Fibroblast of skin of back (primary cell): ENCODE measurements around the gene NINJ1.
"Not testable (repeated sequence)": the region's sequence is repeated elsewhere in the genome, so short reads cannot be mapped to it uniquely, and the experiment has no call there.

ENCODE experiments used
- DNase-seq: peaks from one replicate; pipeline ENCODE4 v3.0.0-alpha.2; 2013

The NINJ1 gene

GRCh38 chr9:93118863-93119702 is 15.0 kb downstream of the NINJ1 start:
- DNase-seq: no peak

- no peak for DNase-seq
Observed at GRCh38 chr9:93117924-93118862, 15.9 kb downstream of the NINJ1 start.

GRCh38 chr9:93117521-93117920 is 16.5 kb downstream of the NINJ1 start:
- not testable (repeated sequence) for DNase-seq

GRCh38 chr9:93116072-93116961 is 17.7 kb downstream of the NINJ1 start:
- DNase-seq: no peak

GRCh38 chr9:93115486-93116071 is 18.5 kb downstream of the NINJ1 start:
- DNase-seq: no peak

- DNase-seq: no peak
Observed at GRCh38 chr9:93114984-93115335, 19.1 kb downstream of the NINJ1 start.

- DNase-seq: no peak
Observed at GRCh38 chr9:93114169-93114983, 19.7 kb downstream of the NINJ1 start.

- DNase-seq: no peak
Observed at GRCh38 chr9:93112864-93113389, 21.1 kb downstream of the NINJ1 start.

GRCh38 chr9:93112116-93112863 is 21.8 kb downstream of the NINJ1 start:
- no peak for DNase-seq

- no peak for DNase-seq
Observed at GRCh38 chr9:93111371-93112115, 22.5 kb downstream of the NINJ1 start.

GRCh38 chr9:93111001-93111370 is 23.1 kb downstream of the NINJ1 start:
- DNase-seq: no peak

- DNase-seq: no peak
Observed at GRCh38 chr9:93110311-93110855, 23.7 kb downstream of the NINJ1 start.

GRCh38 chr9:93108291-93109041 is 25.6 kb downstream of the NINJ1 start:
- DNase-seq: no peak

- DNase-seq: no peak
Observed at GRCh38 chr9:93107825-93108161, 26.3 kb downstream of the NINJ1 start.

- DNase-seq: no peak
Observed at GRCh38 chr9:93107151-93107824, 26.8 kb downstream of the NINJ1 start.

GRCh38 chr9:93105620-93106019 is 28.4 kb downstream of the NINJ1 start:
- DNase-seq: no peak

GRCh38 chr9:93101086-93101485 is 33.0 kb downstream of the NINJ1 start:
- DNase-seq: not testable (repeated sequence)

GRCh38 chr9:93100276-93100636 is 33.8 kb downstream of the NINJ1 start:
- DNase-seq: no peak
